HG02970 (cell line): Measurements from ENCODE around the gene SLC51B.
"Not testable (repeated sequence)": the region's sequence is repeated elsewhere in the genome, so short reads cannot be mapped to it uniquely, and the experiment has no call there.

Source experiments
- ATAC-seq: cut with Tn5 transposase; IDR thresholded peaks from one replicate; pipeline ENCODE4 v1.9.1; 2021; ENCODE audit warnings: mild to moderate bottlenecking, moderate library complexity, moderate number of reproducible peaks; ENCODE audit not compliant: unreplicated experiment, low FRiP score

SLC51B gene

DNA sequence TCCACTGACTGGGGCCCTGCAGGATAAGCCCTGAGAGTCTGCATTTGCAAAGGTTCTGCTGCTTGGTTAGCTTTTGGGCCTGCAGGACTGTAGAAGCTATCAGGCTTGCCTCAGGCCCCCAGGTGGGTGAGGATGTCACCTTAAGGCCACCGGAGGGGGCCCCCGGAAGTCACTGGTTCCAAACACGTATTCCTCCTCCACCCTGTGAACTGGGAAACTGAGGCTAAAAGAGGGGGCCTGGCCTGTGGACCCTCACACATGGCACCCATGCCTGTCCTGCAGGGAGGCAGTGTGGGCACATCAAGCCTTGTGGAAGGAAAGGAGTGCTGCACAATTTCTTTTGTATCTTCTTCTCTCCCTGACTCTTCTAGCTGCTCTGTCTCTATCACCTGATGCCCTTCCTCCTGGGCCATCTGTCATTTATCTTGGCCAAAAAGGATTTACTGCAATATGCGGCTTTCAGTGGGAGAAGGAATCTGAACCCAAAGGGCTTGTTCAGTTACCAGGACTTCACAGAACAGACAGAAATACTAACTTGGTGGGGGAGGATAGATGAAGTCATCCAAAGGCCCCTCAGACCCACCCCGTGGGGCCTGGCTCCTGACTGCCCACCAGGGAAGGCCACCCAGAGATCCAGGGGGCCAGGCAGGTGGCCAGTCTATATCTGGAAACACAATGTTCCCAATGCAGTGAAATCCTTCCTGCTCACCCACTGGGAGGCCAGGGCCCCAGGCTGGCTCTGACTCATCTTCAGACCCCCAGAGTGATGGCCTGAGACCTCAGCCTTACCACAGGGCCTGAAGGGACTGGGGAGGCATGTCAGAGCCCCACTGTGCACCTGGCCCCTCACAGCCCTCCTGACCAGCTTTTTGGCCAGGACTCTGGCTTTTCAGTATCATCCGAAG, 51.5 kb downstream of the SLC51B start:
- no peak for ATAC-seq

DNA sequence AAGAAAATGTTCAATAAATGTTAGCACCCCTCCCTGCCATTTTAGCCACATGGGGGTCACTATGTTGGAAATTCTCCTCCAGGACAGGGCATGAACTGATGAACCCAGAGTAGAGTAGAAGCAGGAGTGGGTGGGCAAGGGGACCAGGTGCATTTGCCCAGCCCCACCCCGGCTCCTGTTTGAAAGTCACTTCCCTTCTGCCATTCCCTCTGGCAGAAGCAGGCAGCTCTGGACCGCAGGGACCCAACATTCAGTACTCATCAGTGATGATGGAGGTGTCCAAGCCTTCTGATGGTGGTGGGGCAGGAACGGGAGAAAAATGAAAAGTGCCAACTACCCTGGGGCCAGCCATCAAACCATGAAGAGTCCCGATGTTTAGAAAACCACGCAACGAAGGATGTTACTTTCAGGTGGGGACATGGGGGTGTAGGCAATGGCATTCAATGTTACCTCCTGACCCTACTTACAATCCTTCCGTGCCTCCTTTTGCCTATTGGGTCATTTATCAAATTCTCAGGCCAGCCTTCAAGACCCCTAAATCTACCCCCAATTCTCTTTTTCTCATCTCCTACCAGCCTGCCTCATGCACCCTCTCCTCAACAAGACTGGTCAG, 52.6 kb downstream of the SLC51B start:
- no peak for ATAC-seq

DNA sequence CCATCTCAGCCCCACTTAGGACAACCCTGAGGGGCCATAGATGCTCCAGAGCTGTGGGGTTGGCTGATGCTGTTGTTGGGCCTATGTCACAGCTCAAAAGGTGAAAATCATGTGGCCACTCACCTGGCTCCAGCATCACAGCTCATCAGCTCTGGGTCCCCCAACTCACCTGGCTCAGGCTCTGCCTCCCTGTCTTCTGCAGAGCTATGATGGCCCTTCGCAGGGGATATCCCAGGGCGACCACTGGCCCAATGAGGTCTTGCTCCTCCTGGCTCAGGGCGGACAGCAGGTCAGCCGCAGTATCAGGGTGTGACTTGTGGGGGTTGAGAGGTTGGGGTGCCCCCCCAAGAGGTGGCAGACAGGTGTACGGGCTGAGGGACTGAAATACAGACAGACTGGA, 54.1 kb downstream of the SLC51B start:
- ATAC-seq, result no peak

DNA sequence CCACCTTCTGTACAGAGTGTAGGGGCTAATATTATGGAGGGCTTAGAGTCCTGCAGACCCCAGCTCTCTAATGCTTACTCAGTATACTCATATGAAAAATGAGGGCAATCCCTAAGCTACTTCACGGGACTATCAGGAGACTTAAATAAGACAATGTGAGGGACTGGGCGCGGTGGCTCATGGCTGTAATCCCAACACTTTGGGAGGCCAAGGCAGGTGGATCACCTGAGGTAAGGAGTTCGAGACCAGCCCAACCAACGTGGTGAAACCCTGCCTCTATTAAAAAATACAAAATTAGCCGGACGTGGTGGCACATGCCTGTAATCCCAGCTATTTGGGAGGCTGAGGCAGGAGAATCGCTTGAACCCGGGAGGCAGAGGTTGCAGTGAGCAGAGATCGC, 54.6 kb downstream of the SLC51B start:
- ATAC-seq, result not testable (repeated sequence)

DNA sequence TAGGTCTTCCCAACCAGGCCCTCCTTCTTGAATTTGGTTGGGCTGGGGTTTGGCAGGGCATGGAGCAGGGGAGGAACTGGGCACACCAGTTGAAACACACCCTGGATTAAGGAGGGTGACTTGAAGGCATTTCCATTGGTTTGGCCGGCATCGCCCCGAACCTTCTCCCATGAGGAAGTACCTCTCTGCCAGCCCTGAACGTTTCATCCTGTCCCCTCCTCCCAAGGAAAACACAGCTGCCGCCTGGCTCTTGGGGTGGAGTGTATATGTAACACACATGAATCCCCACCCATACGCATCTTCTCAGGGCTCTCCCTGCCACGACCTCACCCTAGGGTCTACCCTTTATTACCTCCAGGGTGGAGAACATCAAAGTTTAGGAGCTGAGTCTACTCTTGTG, 55.3 kb downstream of the SLC51B start:
- ATAC-seq, result no peak

DNA sequence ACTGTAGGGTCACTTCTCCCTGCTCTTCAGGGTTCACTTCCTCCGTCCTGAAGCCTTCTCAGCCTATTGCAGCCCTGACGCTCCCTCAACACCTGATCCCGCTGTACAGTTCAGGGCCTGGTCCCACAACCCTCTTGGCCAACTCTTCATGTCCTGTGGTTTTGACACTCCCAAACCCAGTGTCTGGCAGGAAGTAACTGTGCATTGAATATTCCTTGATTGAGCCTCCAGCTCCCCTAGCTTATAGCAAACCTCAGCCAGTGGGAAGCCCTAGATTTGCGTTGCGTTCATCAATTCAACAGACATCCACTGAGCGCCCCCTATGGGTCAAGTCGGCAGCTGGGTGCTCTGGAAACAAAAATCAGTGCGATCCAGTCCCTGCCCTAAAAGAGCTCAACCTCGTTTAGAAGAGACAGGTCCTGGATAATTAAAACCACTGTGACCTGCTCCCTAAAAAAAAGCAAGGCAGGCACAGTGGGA, 56.3 kb downstream of the SLC51B start:
- no peak for ATAC-seq

- ATAC-seq, result no peak
Measured at GRCh38 chr15:65101891-65102708, 56.9 kb downstream of the SLC51B start.

- ATAC-seq, result no peak
Measured at GRCh38 chr15:65102912-65103311, 57.7 kb downstream of the SLC51B start.
